K562 (cell line): Measurements from ENCODE around the gene KIF20B. TPM values are rescaled to one million over a fixed set of nuclear protein-coding genes. Genes with fewer than 3 reads are reported as not detected.

ENCODE experiments used
- ATAC-seq: fragments of 200-7000 bp; cut with Tn5 transposase; 3 replicates; pipeline ENCODE4 v1.9.1; 2020; ENCODE audit warnings: moderate library complexity
- BruUV-seq: library from RNA; stranded (reverse); fragments of 400-500 nt; replicated peaks from 2 replicates; lab custom pipeline; 2021; lab: Mats Ljungman, UMichigan
- CTCF ChIA-PET: fragments of 300-600 bp; formaldehyde crosslinking; extraction: SDS; loops from one replicate; lab custom pipeline; 2021; ENCODE audit warnings: low intra/inter-chr PET ratio; lab: Yijun Ruan, JAX
- POLR2A ChIA-PET: fragments of 300-600, 350-650 bp; sonication (Branson Sonifier 250); formaldehyde crosslinking; extraction: SDS; loops from one replicate; lab custom pipeline; 2021; ENCODE audit warnings: antibody characterized with exemption, inconsistent platforms; lab: Yijun Ruan, JAX
- DNase-seq, 4 experiments: peaks; one replicate each; pipeline versions ENCODE4 v3.0.0 to v3.0.0-alpha.2; 2011 to 2018; ENCODE audit warnings: low spot score in 3 of 4, mixed read lengths in 3 of 4; ENCODE audit errors: extremely low read depth in 1 of 4
- FAIRE-seq: peaks from 2 replicates; lab custom pipeline; 2011; peaks lifted over from hg19 to GRCh38; lab: Jason Lieb, UNC
- H2AFZ ChIP-seq: 2 replicates; pipeline ENCODE4 v1.6.0; 2011; ENCODE audit warnings: low read depth, low read length, control low read depth, inconsistent platforms
- H3K27ac ChIP-seq: fragments of 200-600 bp; 3 replicates; pipeline ENCODE4 v1.8.0; 2011; ENCODE audit warnings: low read depth, mild to moderate bottlenecking, control low read depth, inconsistent platforms, low read length, moderate library complexity, mixed read lengths; ENCODE audit errors: extremely low read depth
- H3K27me3 ChIP-seq, 2 experiments: fragments of 300-600 bp in 1 of 2; 2 replicates in 1 of 2; 3 replicates in 1 of 2; pipeline versions ENCODE4 v1.6.0 to v1.8.0; 2011; ENCODE audit warnings: inconsistent platforms in 2 of 2, low read length in 2 of 2, mild to moderate bottlenecking in 1 of 2, mixed read lengths in 1 of 2, moderate library complexity in 1 of 2; ENCODE audit not compliant: control insufficient read depth in 2 of 2, insufficient read depth in 2 of 2
- H3K36me3 ChIP-seq: fragments of 300-600 bp; 3 replicates; pipeline ENCODE4 v1.8.0; 2011; ENCODE audit warnings: mild to moderate bottlenecking, low read length, inconsistent platforms; ENCODE audit not compliant: control insufficient read depth, insufficient read depth
- H3K4me1 ChIP-seq, 2 experiments: fragments of 200-600 bp in 1 of 2; replicated peaks in 1 of 2; 2 replicates in 1 of 2; 3 replicates in 1 of 2; pipeline versions ENCODE4 v1.5.1 to v1.8.0; 2011; ENCODE audit warnings: inconsistent platforms in 2 of 2, low read length in 2 of 2, mild to moderate bottlenecking in 1 of 2, mixed read lengths in 1 of 2, moderate library complexity in 1 of 2; ENCODE audit not compliant: control insufficient read depth in 2 of 2, insufficient read depth in 2 of 2
- H3K4me2 ChIP-seq: 2 replicates; pipeline ENCODE4 v1.6.1; 2011; ENCODE audit warnings: low read length, control low read depth, inconsistent platforms, mixed read lengths; ENCODE audit not compliant: insufficient read depth
- H3K4me3 ChIP-seq: fragments of 200-600 bp; sonication (generic), shearing (Covaris generic); 2 replicates; pipeline ENCODE4 v1.5.1; 2016; ENCODE audit warnings: control low read depth, inconsistent platforms
- H3K79me2 ChIP-seq: fragments of 200-600 bp; 3 replicates; pipeline ENCODE4 v1.8.0; 2011; ENCODE audit warnings: low read length, inconsistent platforms; ENCODE audit not compliant: control insufficient read depth, insufficient read depth
- H3K9ac ChIP-seq, 2 experiments: 2 replicates each; pipeline versions ENCODE4 v1.6.0 to v1.6.1; 2011; ENCODE audit warnings: low read depth in 2 of 2, low read length in 2 of 2, control low read depth in 1 of 2, inconsistent platforms in 1 of 2, mild to moderate bottlenecking in 1 of 2, mixed read lengths in 1 of 2; ENCODE audit not compliant: insufficient read depth in 1 of 2
- H3K9me1 ChIP-seq: one replicate; pipeline ENCODE4 v1.6.0; 2011; ENCODE audit warnings: inconsistent platforms, mild to moderate bottlenecking, low read length, moderate library complexity; ENCODE audit not compliant: control insufficient read depth, insufficient read depth
- H3K9me3 ChIP-seq: replicated peaks from 2 replicates; pipeline ENCODE4 v1.5.1; 2011; ENCODE audit warnings: low read depth, low read length, inconsistent platforms; ENCODE audit not compliant: control insufficient read depth, insufficient read depth
- H4K20me1 ChIP-seq: replicated peaks from 2 replicates; pipeline ENCODE4 v1.6.1; 2011; ENCODE audit warnings: low read length, inconsistent platforms, mixed read lengths; ENCODE audit not compliant: control insufficient read depth, insufficient read depth
- ARID3A ChIP-seq: IDR thresholded peaks from 2 replicates; pipeline ENCODE4 v1.6.1; 2012; ENCODE audit warnings: low read depth, low read length, improper control_type of control experiment, borderline replicate concordance
- ATF7 ChIP-seq: fragments of 450-650 bp; IDR thresholded peaks from 2 replicates; pipeline ENCODE4 v1.7.1; 2014; ENCODE audit warnings: mild to moderate bottlenecking, moderate library complexity
- CBX3 ChIP-seq, 2 experiments: IDR thresholded peaks; 1 replicate in 1 of 2; 2 replicates in 1 of 2; pipeline ENCODE4 v1.6.1; 2012; ENCODE audit warnings: inconsistent platforms in 2 of 2, low read length in 2 of 2, borderline replicate concordance in 1 of 2, control low read depth in 1 of 2
- FOXJ3 ChIP-seq: sonication (generic); formaldehyde crosslinking; IDR thresholded peaks from 2 replicates; pipeline ENCODE4 v1.4.0; 2020; ENCODE audit warnings: mild to moderate bottlenecking, missing genetic modification reagents
- FOXK1 ChIP-seq: sonication (generic); formaldehyde crosslinking; IDR thresholded peaks from 2 replicates; pipeline ENCODE4 v1.8.0; 2022; ENCODE audit warnings: missing genetic modification reagents, mild to moderate bottlenecking, borderline replicate concordance
- JUNB ChIP-seq: fragments of 450-650 bp; formaldehyde crosslinking; conservative IDR thresholded peaks from 2 replicates; pipeline ENCODE4 v1.4.0; 2020; ENCODE audit warnings: mild to moderate bottlenecking
- NFE2L1 ChIP-seq: fragments of 450-650 bp; IDR thresholded peaks from 2 replicates; pipeline ENCODE4 v1.6.1; 2016; ENCODE audit warnings: missing genetic modification characterization, low read depth, mild to moderate bottlenecking, missing compliant biosample characterization, moderate library complexity, borderline replicate concordance
- NUFIP1 ChIP-seq: fragments of 450-650 bp; IDR thresholded peaks from 2 replicates; pipeline ENCODE4 v1.6.1; 2018; ENCODE audit not compliant: partially characterized antibody
- OTX1 ChIP-seq: fragments of 450-650 bp; formaldehyde crosslinking; IDR thresholded peaks from 2 replicates; pipeline ENCODE4 v1.4.0; 2022; ENCODE audit warnings: mild to moderate bottlenecking
- PHB ChIP-seq: fragments of 250-450 bp; sonication (Bioruptor Pico); IDR thresholded peaks from 2 replicates; pipeline ENCODE4 v1.5.0; 2021
- PRPF4 ChIP-seq: fragments of 200-400 bp; formaldehyde crosslinking; IDR thresholded peaks from one replicate; pipeline ENCODE4 v1.6.1; 2017; ENCODE audit warnings: low read length, low read depth, mild to moderate bottlenecking; ENCODE audit not compliant: insufficient read depth, poor library complexity, severe bottlenecking
- TEAD4 ChIP-seq, 2 experiments: sonication (generic) in 1 of 2; formaldehyde crosslinking in 1 of 2; IDR thresholded peaks; 2 replicates each; pipeline versions ENCODE4 v1.6.1 to v1.8.0; 2012 to 2022; ENCODE audit warnings: borderline replicate concordance in 1 of 2, inconsistent platforms in 1 of 2, low read length in 1 of 2, mild to moderate bottlenecking in 1 of 2, missing genetic modification reagents in 1 of 2
- ZNF311 ChIP-seq: fragments of 250-450 bp; sonication (Bioruptor Pico); IDR thresholded peaks from 2 replicates; pipeline ENCODE4 v1.4.0; 2020; ENCODE audit warnings: mild to moderate bottlenecking, moderate library complexity
- ZNF561 ChIP-seq: fragments of 450-650 bp; formaldehyde crosslinking; conservative IDR thresholded peaks from 2 replicates; pipeline ENCODE4 v1.4.0; 2020; ENCODE audit warnings: mild to moderate bottlenecking, moderate library complexity
- WGBS: fragments of 100-300 bp; shearing (Covaris generic); methylation state at CpG from one replicate; pipeline ENCODE4 v1.1.6; 2016; ENCODE audit warnings: low coverage, mixed read lengths; ENCODE audit not compliant: insufficient coverage; ENCODE audit errors: missing lambda C conversion rate; 5-methylcytosine and 5-hydroxymethylcytosine counted together
- in situ Hi-C: fragments of 300-500 bp; cut with MboI; formaldehyde crosslinking; loops from 4 replicates; pipeline ENCODE4 v1.15.0; 2018; ENCODE audit warnings: inconsistent platforms, mixed read lengths
- intact Hi-C: fragments of 100-400 bp; cut with micrococcal nuclease; formaldehyde crosslinking; loops from 2 replicates; pipeline ENCODE4 v1.14.2; 2022
- polyA plus RNA-seq, 8 experiments: library from polyadenylated mRNA; depleted of rRNA in 4 of 8; stranded (reverse) in 5 of 8; unstranded in 3 of 8; fragments of >200 nt; fragmentation: Nextera tagmentation in 2 of 8; fragmentation: Illumina TruSeq in 1 of 8; extraction: Ambion mirVana in 2 of 8; extraction: Trizol in 1 of 8; gene quantifications; 2 replicates each; pipeline versions ENCODE4 v1.2.1 to v1.2.3, GENCODE V29; 2011 to 2014; ENCODE audit warnings: inconsistent platforms in 1 of 8, missing spikeins in 1 of 8
- total RNA-seq, 7 experiments: library from RNA; depleted of rRNA in 6 of 7; stranded (reverse); fragments of >200 nt in 6 of 7; fragmentation: Illumina TruSeq in 2 of 7; extraction: Trizol in 2 of 7; gene quantifications; 2 replicates each; pipeline versions ENCODE4 v1.2.1 to v1.2.3, GENCODE V29; 2011 to 2021; ENCODE audit warnings: low replicate concordance in 1 of 7
- TF ChIP-seq, protein P1 (sequence below): fragments of 250-450 bp; sonication (Bioruptor Pico); IDR thresholded peaks from 2 replicates; pipeline ENCODE4 v1.5.0; 2020; ENCODE audit warnings: mild to moderate bottlenecking, borderline replicate concordance
- TF ChIP-seq, protein P2 (sequence below): fragments of 250-450 bp; sonication (Bioruptor Pico); IDR thresholded peaks from 2 replicates; pipeline ENCODE4 v1.5.0; 2020; ENCODE audit warnings: mild to moderate bottlenecking

The KIF20B gene
- total and polyA plus RNA-seq, 9 of the 15 experiments (the other 6 are each of a cell fraction or from before 2014, with no cell fraction given), result 18.6 to 56.5 (median 32.9) TPM

GRCh38 chr10:89669985-89670384 is 31.4 kb upstream of the KIF20B start (continued):
- TF ChIP-seq, protein P1, sequence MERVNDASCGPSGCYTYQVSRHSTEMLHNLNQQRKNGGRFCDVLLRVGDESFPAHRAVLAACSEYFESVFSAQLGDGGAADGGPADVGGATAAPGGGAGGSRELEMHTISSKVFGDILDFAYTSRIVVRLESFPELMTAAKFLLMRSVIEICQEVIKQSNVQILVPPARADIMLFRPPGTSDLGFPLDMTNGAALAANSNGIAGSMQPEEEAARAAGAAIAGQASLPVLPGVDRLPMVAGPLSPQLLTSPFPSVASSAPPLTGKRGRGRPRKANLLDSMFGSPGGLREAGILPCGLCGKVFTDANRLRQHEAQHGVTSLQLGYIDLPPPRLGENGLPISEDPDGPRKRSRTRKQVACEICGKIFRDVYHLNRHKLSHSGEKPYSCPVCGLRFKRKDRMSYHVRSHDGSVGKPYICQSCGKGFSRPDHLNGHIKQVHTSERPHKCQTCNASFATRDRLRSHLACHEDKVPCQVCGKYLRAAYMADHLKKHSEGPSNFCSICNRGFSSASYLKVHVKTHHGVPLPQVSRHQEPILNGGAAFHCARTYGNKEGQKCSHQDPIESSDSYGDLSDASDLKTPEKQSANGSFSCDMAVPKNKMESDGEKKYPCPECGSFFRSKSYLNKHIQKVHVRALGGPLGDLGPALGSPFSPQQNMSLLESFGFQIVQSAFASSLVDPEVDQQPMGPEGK, result no peak
- no peak for TF ChIP-seq ZNF311 (CRISPR knock-in tag)
- TF ChIP-seq, protein P2, sequence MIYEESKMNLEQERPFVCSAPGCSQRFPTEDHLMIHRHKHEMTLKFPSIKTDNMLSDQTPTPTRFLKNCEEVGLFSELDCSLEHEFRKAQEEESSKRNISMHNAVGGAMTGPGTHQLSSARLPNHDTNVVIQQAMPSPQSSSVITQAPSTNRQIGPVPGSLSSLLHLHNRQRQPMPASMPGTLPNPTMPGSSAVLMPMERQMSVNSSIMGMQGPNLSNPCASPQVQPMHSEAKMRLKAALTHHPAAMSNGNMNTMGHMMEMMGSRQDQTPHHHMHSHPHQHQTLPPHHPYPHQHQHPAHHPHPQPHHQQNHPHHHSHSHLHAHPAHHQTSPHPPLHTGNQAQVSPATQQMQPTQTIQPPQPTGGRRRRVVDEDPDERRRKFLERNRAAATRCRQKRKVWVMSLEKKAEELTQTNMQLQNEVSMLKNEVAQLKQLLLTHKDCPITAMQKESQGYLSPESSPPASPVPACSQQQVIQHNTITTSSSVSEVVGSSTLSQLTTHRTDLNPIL, result no peak

DNA sequence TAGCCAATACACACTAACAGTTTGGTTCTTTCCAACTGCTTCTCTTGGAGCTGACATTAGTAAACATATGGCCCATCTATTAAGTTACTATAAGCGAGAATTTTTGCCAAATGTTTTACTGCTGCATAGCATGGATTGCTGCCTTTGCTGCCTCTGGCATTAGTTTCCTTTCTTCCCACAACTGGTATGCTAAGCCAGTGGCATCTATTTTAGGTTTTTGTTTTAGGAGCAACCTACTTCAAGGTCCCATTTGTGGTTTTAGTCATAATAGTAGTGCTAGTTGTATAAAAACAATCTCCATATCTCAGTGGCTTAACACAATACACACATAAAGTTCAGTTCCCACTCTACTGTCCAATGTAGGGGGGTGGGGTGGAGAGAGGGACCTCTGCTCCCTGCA is 30.5 kb upstream of the KIF20B start:
- Histone ChIP-seq H3K4me3 (no peak overlapping the region), H3K27ac (no peak overlapping the region), H3K9me3 (no peaks in the 10 kb centered on the region), H2AFZ (no peak overlapping the region), H3K9me1 (no peaks in the 10 kb centered on the region), H3K4me2 (no peak overlapping the region), H3K4me1 (no peaks in the 10 kb centered on the region), H3K36me3 (no peaks in the 10 kb centered on the region), H3K27me3 (no peaks in the 10 kb centered on the region), H3K9ac (no peak overlapping the region), H3K79me2 (no peaks in the 10 kb centered on the region), H4K20me1 (no peaks in the 10 kb centered on the region)
- BruUV-seq, result no TSS peak
- POLR2A ChIA-PET, result interaction anchor here (0.5 kb wide), 1 partner anchor 33 kb away, joined by 3 read pairs; no protein-coding TSS in a partner anchor
- in situ Hi-C loops (no loop called here), intact Hi-C loops (no loop called here)
- ATAC-seq, result no peak
- CTCF ChIA-PET, result no interaction called here
- 13% methylated on average over 1 of the region's 1 CpG for WGBS
- no peak for FAIRE-seq
- no peak for DNase-seq
- no peak for TF ChIP-seq NFE2L1
- no peak for TF ChIP-seq ATF7
- no peak for TF ChIP-seq ARID3A
- TF ChIP-seq PHB (CRISPR knock-in tag), result no peak
- TF ChIP-seq FOXK1, result no peak
- no peak for TF ChIP-seq JUNB
- no peak for TF ChIP-seq FOXJ3 (CRISPR knock-in tag)
- TF ChIP-seq OTX1, result no peak
- TF ChIP-seq PRPF4, result no peak
- TF ChIP-seq NUFIP1, result no peak
- no peak for TF ChIP-seq TEAD4 (IDR thresholded peaks at IDR 0.05; ENCODE audit: low read length)
- no peak for TF ChIP-seq TEAD4 (CRISPR knock-in tag; IDR thresholded peaks at IDR 0.05; ENCODE audit: borderline replicate concordance)
- no peak for TF ChIP-seq CBX3 (IDR thresholded peaks at IDR 0.05; ENCODE audit: borderline replicate concordance in 1 of 2, low read length in 2 of 2)
- no peak for TF ChIP-seq ZNF561
